ENCODE measurements around the gene NECTIN2. TPM values are rescaled to one million over a fixed set of nuclear protein-coding genes. Genes with fewer than 3 reads are reported as not detected.

Gene NECTIN2
- total RNA-seq, 1 experiment from 2014 or later: 76.7 TPM

DNA sequence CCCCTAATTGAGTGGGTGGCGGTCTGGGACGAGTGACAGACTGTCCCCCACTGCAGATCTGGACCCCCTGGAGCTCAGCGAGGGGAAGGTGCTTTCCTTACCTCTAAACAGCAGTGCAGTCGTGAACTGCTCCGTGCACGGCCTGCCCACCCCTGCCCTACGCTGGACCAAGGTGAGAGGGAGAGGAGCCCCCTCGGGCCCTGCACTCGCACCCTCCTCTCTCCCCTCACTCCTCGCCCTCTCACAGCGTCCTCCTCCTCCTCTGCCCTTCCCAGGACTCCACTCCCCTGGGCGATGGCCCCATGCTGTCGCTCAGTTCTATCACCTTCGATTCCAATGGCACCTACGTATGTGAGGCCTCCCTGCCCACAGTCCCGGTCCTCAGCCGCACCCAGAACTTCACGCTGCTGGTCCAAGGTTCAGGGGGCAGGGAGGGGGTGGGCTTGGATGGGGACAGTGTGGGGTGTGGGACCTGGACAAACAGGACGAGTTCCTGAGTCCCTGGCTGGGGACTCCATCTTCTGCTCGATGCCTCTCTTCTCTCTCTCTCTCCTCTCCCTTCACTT, 27.5 kb upstream of the NECTIN2 start:
- BruUV-seq (replicated peaks): no TSS peak
- H3K4me1 ChIP-seq (ENCODE audit: insufficient read depth, low read length, poor library complexity, severe bottlenecking): peaks cover 5% of the 10 kb centered on the region
- ChIA-PET POLR2A (ENCODE audit: low non-redundant PET) (no interaction called here), CTCF (no interaction called here)
- no peak for DNase-seq (ENCODE audit: low spot score)
- H3K27me3 ChIP-seq (replicated peaks; ENCODE audit: insufficient read depth, low read depth, low read length, poor library complexity): no peaks in the 10 kb centered on the region
- no peak overlapping the region for H3K27ac ChIP-seq (ENCODE audit: low read depth, low read length, poor library complexity, severe bottlenecking)
- no peak for TF ChIP-seq EZH2 (IDR thresholded peaks at IDR 0.05; ENCODE audit: borderline replicate concordance, low read depth, low read length, poor library complexity, severe bottlenecking)
- TF ChIP-seq, protein P1, sequence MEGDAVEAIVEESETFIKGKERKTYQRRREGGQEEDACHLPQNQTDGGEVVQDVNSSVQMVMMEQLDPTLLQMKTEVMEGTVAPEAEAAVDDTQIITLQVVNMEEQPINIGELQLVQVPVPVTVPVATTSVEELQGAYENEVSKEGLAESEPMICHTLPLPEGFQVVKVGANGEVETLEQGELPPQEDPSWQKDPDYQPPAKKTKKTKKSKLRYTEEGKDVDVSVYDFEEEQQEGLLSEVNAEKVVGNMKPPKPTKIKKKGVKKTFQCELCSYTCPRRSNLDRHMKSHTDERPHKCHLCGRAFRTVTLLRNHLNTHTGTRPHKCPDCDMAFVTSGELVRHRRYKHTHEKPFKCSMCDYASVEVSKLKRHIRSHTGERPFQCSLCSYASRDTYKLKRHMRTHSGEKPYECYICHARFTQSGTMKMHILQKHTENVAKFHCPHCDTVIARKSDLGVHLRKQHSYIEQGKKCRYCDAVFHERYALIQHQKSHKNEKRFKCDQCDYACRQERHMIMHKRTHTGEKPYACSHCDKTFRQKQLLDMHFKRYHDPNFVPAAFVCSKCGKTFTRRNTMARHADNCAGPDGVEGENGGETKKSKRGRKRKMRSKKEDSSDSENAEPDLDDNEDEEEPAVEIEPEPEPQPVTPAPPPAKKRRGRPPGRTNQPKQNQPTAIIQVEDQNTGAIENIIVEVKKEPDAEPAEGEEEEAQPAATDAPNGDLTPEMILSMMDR (conservative IDR thresholded peaks at IDR 0.05; ENCODE audit: low read depth, low read length): no peak
- H3K36me3 ChIP-seq (ENCODE audit: insufficient read depth, low read length, poor library complexity, severe bottlenecking): no peaks in the 10 kb centered on the region
- intact Hi-C loops (cut with micrococcal nuclease; ENCODE audit: unreplicated experiment): no loop called here
- no peak overlapping the region for H3K4me3 ChIP-seq (ENCODE audit: low read depth, low read length, poor library complexity, severe bottlenecking)
- no peaks in the 10 kb centered on the region for H3K9me3 ChIP-seq (ENCODE audit: low read depth, low read length, poor library complexity, severe bottlenecking)

- Histone ChIP-seq H3K36me3 (ENCODE audit: insufficient read depth, low read length, poor library complexity, severe bottlenecking) (no peaks in the 10 kb centered on the region), H3K4me1 (ENCODE audit: insufficient read depth, low read length, poor library complexity, severe bottlenecking) (peaks cover 5% of the 10 kb centered on the region), H3K27me3 (replicated peaks; ENCODE audit: insufficient read depth, low read depth, low read length, poor library complexity) (no peaks in the 10 kb centered on the region), H3K4me3 (ENCODE audit: low read depth, low read length, poor library complexity, severe bottlenecking) (no peak overlapping the region), H3K9me3 (ENCODE audit: low read depth, low read length, poor library complexity, severe bottlenecking) (no peaks in the 10 kb centered on the region), H3K27ac (ENCODE audit: low read depth, low read length, poor library complexity, severe bottlenecking) (no peak overlapping the region)
- ChIA-PET POLR2A (ENCODE audit: low non-redundant PET) (no interaction called here), CTCF (no interaction called here)
- no TSS peak for BruUV-seq (replicated peaks)
- DNase-seq (ENCODE audit: low spot score): no peak
- TF ChIP-seq, protein P1 (conservative IDR thresholded peaks at IDR 0.05; ENCODE audit: low read depth, low read length): no peak
- no peak for TF ChIP-seq EZH2 (IDR thresholded peaks at IDR 0.05; ENCODE audit: borderline replicate concordance, low read depth, low read length, poor library complexity, severe bottlenecking)
- intact Hi-C loops (cut with micrococcal nuclease; ENCODE audit: unreplicated experiment): no loop called here
Observed at GRCh38 chr19:44819246-44819832, 26.8 kb upstream of the NECTIN2 start.

GRCh38 chr19:44820648-44821609, 25.2 kb upstream of the NECTIN2 start:
- CTCF ChIA-PET: no interaction called here
- intact Hi-C loops (cut with micrococcal nuclease; ENCODE audit: unreplicated experiment): no loop called here
- DNase-seq (ENCODE audit: low spot score): no peak
- no peak for TF ChIP-seq EZH2 (IDR thresholded peaks at IDR 0.05; ENCODE audit: borderline replicate concordance, low read depth, low read length, poor library complexity, severe bottlenecking)
- Histone ChIP-seq H3K36me3 (ENCODE audit: insufficient read depth, low read length, poor library complexity, severe bottlenecking) (no peaks in the 10 kb centered on the region), H3K4me1 (ENCODE audit: insufficient read depth, low read length, poor library complexity, severe bottlenecking) (peaks cover 5% of the 10 kb centered on the region), H3K27ac (ENCODE audit: low read depth, low read length, poor library complexity, severe bottlenecking) (no peak overlapping the region), H3K4me3 (ENCODE audit: low read depth, low read length, poor library complexity, severe bottlenecking) (no peak overlapping the region), H3K27me3 (replicated peaks; ENCODE audit: insufficient read depth, low read depth, low read length, poor library complexity) (no peaks in the 10 kb centered on the region), H3K9me3 (ENCODE audit: low read depth, low read length, poor library complexity, severe bottlenecking) (no peaks in the 10 kb centered on the region)
- POLR2A ChIA-PET (ENCODE audit: low non-redundant PET): no interaction called here
- BruUV-seq (replicated peaks): no TSS peak

All from A673 (cell line).